Small intestine (tissue), 7 donors: Measurements from ENCODE around the gene ELMOD3. TPM values are rescaled to one million over a fixed set of nuclear protein-coding genes. Genes with fewer than 3 reads are reported as not detected.

ENCODE experiments used
- DNase-seq, 2 donors: peaks; one replicate each; pipeline versions ENCODE4 v3.0.0 to v3.0.0-alpha.2; 2013
- FAIRE-seq: peaks from 2 replicates; lab custom pipeline; 2012; peaks lifted over from hg19 to GRCh38; lab: Jason Lieb, UNC
- H3K27ac ChIP-seq, 3 donors: one replicate each; pipeline ENCODE4 v1.5.1; 2013; ENCODE audit warnings: low read length in 2 of 3, mild to moderate bottlenecking in 2 of 3, control low read depth in 1 of 3, inconsistent platforms in 1 of 3, low read depth in 1 of 3, moderate library complexity in 1 of 3
- H3K27me3 ChIP-seq, 3 donors: one replicate each; pipeline ENCODE4 v1.6.1; 2013; ENCODE audit warnings: low read length in 3 of 3, inconsistent platforms in 1 of 3; ENCODE audit not compliant: control insufficient read depth in 3 of 3, insufficient read depth in 3 of 3
- H3K36me3 ChIP-seq, 3 donors: one replicate each; pipeline ENCODE4 v1.6.1; 2013; ENCODE audit warnings: low read length in 3 of 3, inconsistent platforms in 1 of 3, low read depth in 1 of 3, mild to moderate bottlenecking in 1 of 3, moderate library complexity in 1 of 3; ENCODE audit not compliant: control insufficient read depth in 3 of 3, insufficient read depth in 2 of 3
- H3K4me1 ChIP-seq, 3 donors: one replicate each; pipeline ENCODE4 v1.6.1; 2013; ENCODE audit warnings: low read length in 2 of 3, inconsistent platforms in 1 of 3, low read depth in 1 of 3, mild to moderate bottlenecking in 1 of 3, moderate library complexity in 1 of 3; ENCODE audit not compliant: control insufficient read depth in 3 of 3, insufficient read depth in 2 of 3
- H3K4me3 ChIP-seq, 3 donors: one replicate each; pipeline ENCODE4 v1.5.1; 2013; ENCODE audit warnings: low read length in 3 of 3, control low read depth in 1 of 3, inconsistent platforms in 1 of 3, low read depth in 1 of 3, mild to moderate bottlenecking in 1 of 3, moderate library complexity in 1 of 3
- H3K9me3 ChIP-seq, 2 donors: one replicate each; pipeline ENCODE4 v1.6.1; 2013; ENCODE audit warnings: low read depth in 1 of 2, low read length in 1 of 2; ENCODE audit not compliant: control insufficient read depth in 2 of 2, insufficient read depth in 1 of 2
- WGBS, 3 donors: extraction: QIAGEN DNeasy Blood & Tissue Kit; methylation state at CpG; one replicate each; pipeline ENCODE4 v1.1.7; 2013; 5-methylcytosine and 5-hydroxymethylcytosine counted together
- polyA plus RNA-seq, 4 donors: library from polyadenylated mRNA; stranded (reverse) in 3 of 4; unstranded in 1 of 4; fragments of 200-250 nt in 3 of 4; fragments of 120-200 nt in 1 of 4; gene quantifications; one replicate each; pipeline versions ENCODE4 v1.2.1 to v1.2.3, GENCODE V29; 2013
- donor health status: healthy with polysubstance abuse.
- donor health status: control.
- donor health status: control.
- donor health status: Bipolar disorder and iron deficiency.
- donor health status: healthy.

Gene ELMOD3
- polyA plus RNA-seq, 4 donors = 16.1 to 36.9 (median 22.5) TPM

DNA sequence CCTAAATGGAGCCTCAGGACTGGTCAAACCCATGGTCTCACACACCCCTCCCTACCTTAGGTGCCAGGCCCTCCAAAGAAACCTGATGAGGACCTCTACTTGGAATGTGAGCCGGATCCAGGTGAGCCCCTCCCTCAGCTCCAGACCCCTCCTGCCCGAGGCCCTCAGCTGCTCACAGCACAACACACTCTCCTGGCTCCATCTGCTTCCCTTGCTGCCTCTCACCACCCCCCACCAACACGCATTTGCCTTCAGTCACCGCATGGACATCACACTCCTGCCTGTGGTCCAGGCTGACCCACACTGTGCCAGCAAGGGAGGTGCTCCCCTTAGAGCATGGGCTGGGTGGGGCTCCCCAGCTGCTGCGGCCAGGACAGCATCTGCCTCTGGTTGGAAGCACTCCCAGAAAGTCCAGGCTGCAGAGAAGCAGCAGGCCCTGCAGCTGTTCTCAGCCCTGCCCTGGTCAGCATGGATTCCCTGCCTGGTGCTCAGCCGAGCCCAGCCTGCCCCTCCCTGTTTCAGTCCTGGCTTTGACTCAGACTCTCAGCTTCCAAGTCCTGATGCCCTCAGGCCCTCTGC is 79.0 kb downstream of the ELMOD3 start:
- DNase-seq (peak; percentile 57 to 69), FAIRE-seq (no peak)
- H3K4me1 ChIP-seq = peaks cover 2 to 37% (median 10%) of the 10 kb centered on the region in 3 donors
- H3K27me3 ChIP-seq = no peaks in the 10 kb centered on the region
- H3K4me3 ChIP-seq = no peak overlapping the region
- H3K9me3 ChIP-seq = no peaks in the 10 kb centered on the region
- 33 to 47% (median 42%) methylated on average over 6 of the region's 6 CpGs for WGBS, 3 donors
- H3K27ac ChIP-seq = peak overlapping the region; percentile 18 to 82 (median 65)
- H3K36me3 ChIP-seq = no peaks in the 10 kb centered on the region

DNA sequence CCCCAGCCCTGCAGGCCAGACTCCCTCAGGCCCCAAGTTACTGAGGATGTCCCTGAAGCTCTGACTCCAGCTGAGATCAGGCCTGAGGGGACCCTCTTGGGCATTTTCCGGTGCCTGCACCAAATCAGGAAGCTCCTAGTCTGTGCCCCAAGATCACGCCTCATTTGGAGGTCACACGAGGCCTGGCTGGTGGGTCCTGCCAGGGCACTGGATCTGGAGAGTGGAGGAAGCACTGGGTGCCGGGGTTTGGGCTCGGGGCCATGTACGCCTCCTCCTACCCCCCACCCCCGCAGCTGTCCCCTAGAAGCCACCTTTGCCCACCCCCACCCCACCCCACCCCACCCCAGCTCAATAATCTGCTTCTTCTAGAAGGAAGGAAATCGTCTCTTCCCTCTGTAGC is 80.1 kb downstream of the ELMOD3 start:
- FAIRE-seq (no peak), DNase-seq (no peak)
- no peaks in the 10 kb centered on the region for H3K27me3 ChIP-seq
- H3K9me3 ChIP-seq = no peaks in the 10 kb centered on the region
- peak overlapping the region in 1 of 3 donors; percentile 26 for H3K27ac ChIP-seq
- no peaks in the 10 kb centered on the region for H3K36me3 ChIP-seq
- H3K4me1 ChIP-seq = peaks cover 2 to 46% (median 12%) of the 10 kb centered on the region in 3 donors
- no peak overlapping the region for H3K4me3 ChIP-seq
- 46 to 62% (median 49%) methylated on average over 7 to 8 of the region's 8 CpGs for WGBS, 3 donors

DNA sequence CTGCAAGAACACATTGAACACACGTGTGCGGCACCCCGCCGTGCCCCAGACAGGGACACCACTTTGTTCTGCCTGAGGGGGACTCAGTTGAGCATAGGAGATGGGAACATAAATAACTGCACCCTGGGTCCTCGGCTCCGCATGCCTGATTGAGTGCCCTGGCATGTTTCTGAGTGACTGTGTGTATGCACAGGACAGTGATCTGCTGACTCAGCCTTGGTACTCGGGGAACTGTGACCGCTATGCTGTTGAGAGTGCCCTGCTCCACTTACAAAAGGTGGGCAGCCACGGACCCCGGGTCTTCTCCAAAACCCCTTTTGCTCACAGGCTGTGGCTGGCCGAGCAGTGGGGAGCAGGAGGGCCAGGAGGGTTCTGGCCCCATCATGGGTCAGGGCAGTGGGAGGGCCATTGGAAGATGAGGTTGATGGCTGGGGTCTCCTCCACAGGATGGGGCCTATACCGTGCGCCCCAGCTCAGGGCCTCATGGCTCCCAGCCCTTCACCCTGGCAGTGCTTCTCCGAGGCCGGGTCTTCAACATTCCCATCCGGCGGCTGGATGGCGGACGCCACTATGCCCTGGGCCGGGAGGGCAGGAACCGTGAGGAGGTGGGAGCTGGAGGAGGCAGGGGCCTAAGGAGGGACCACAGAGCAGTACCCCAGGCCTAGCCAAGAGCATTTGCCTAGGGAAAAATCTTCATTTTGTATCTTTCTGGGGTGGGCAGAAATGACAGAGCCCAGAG is 80.8 kb downstream of the ELMOD3 start:
- 91 to 94% (median 91%) methylated on average over 21 of the region's 21 CpGs for WGBS, 3 donors

DNA sequence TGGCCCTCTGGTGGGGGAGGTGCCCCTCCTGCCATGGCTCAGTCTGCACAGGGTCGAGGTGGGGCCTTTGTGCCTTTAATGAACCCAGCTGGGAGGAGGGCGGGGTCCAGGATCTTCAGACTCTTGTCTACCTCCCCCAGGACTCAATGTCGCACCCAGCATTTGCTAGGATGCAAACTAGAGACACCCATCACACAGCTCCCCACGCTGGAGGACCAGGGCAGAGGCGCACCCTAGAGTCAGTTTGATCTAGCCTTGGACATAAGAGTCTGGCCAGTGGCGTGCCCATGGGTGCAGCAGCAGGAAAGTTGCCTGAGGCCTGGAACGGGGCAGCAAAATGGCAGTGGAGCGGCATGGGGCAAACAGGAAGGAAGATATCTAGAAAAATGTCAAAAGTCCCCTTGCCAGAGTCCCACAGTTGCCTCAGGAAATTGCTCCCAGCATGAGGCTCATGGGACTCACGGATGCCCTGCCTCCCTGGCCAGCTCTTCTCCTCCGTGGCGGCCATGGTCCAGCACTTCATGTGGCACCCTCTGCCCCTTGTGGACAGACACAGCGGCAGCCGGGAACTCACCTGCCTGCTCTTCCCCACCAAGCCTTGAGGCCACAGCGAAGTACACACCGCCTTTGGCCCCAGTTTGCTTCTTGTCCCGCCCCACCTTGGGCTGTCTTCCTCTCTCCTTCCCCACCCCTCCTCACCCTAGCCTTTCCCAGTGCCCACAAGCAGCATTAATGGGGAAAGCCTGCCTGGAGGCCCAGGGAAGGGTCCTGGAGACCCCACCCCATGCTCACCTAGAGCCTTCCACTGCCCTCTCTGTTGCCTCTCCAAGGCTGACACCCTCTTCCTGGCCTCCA is 81.6 kb downstream of the ELMOD3 start:
- no peaks in the 10 kb centered on the region for H3K36me3 ChIP-seq
- DNase-seq (peak in 1 of 2 donors; percentile 28), FAIRE-seq (no peak)
- peaks cover 2 to 46% (median 12%) of the 10 kb centered on the region in 3 donors for H3K4me1 ChIP-seq
- WGBS, 3 donors = 89 to 93% (median 91%) methylated on average over 16 of the region's 16 CpGs
- no peak overlapping the region for H3K4me3 ChIP-seq
- H3K27ac ChIP-seq = peak overlapping the region in 2 of 3 donors; percentile 9 to 97
- H3K9me3 ChIP-seq = no peaks in the 10 kb centered on the region
- no peaks in the 10 kb centered on the region for H3K27me3 ChIP-seq

More for the DNA sequence above, 80.8 kb downstream of the ELMOD3 start:
- H3K27ac ChIP-seq = peak overlapping the region in 1 of 3 donors; percentile 14
- H3K4me3 ChIP-seq = no peak overlapping the region
- peaks cover 2 to 46% (median 12%) of the 10 kb centered on the region in 3 donors for H3K4me1 ChIP-seq
- H3K36me3 ChIP-seq = no peaks in the 10 kb centered on the region
- no peak for FAIRE-seq
- no peaks in the 10 kb centered on the region for H3K9me3 ChIP-seq
- DNase-seq = no peak
- no peaks in the 10 kb centered on the region for H3K27me3 ChIP-seq

DNA sequence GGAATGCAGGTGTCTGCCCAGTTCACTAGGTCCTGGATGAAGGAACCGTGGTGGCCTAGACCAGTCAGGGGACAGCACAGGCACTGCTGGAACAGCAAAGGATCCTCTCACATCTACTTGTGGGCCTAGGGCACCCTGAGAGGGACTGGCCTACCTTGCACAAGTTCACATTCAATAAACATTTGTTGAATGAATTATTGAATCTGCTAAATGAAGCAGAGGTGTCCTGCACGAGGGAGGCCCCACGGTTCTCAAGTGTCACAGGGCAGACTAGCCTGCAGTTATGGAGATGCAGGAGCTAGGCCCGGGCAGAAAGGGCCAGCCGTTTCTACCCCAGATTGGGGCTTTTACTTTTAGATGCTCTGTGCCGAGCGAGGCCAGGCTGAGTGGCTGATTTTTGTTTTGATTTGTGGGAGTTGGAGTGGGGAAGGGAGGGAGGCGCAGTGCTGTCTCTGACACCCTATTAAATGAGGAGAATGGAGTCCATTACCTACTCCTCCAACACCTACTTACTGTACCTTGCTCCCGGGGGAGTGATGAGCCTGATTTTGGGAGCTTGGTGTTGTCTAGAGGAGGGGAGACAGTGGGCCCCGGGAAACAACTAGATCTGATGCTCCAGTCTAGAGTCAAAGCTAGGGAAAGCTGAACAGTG is 82.4 kb downstream of the ELMOD3 start:
- Histone ChIP-seq H3K36me3 (no peaks in the 10 kb centered on the region), H3K27me3 (no peaks in the 10 kb centered on the region), H3K4me1 (peaks cover 2 to 46% (median 12%) of the 10 kb centered on the region in 3 donors), H3K9me3 (no peaks in the 10 kb centered on the region), H3K4me3 (no peak overlapping the region), H3K27ac (peak overlapping the region; percentile 34 to 97 (median 58))
- FAIRE-seq (no peak), DNase-seq (peak in 1 of 2 donors; percentile 34)
- 63 to 74% (median 71%) methylated on average over 10 of the region's 10 CpGs for WGBS, 3 donors

DNA sequence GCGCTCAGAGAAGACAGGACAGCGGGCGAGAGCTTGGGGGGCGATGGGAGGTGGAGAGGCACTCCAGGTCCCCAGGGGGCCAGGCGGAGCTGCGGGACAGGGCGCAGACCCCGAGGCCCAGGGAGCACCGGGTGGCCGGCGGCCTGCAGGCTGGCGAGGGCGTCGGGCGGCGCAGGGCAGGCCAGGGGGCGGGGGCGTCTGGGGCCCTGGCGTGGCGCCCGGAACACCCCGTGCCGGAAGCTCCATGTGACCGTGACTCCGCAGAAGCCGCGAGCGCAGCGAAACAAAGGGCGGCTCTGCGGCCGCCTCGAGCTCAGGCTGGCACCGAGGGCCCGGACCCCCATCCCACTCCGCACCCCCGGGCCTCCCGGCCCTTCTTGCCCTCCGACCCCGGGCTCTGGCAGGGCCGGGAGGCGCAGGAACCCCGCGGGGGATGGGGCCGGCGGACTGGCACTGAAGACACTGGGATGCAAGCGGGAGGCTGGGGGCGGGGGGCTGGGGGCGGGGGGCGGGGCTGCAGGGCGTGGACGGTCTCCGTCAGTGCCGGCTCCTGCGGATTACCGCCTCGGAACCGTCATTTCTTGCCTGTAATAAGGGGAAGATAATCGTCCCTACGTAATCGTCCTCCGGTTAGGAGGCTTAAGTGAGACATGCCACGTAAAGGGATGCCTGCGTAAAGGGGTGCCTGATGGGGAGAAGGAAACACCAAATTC is 83.1 kb downstream of the ELMOD3 start:
- no peak for FAIRE-seq
- H3K4me3 ChIP-seq = peak overlapping the region; percentile 10 to 46 (median 43)

DNA sequence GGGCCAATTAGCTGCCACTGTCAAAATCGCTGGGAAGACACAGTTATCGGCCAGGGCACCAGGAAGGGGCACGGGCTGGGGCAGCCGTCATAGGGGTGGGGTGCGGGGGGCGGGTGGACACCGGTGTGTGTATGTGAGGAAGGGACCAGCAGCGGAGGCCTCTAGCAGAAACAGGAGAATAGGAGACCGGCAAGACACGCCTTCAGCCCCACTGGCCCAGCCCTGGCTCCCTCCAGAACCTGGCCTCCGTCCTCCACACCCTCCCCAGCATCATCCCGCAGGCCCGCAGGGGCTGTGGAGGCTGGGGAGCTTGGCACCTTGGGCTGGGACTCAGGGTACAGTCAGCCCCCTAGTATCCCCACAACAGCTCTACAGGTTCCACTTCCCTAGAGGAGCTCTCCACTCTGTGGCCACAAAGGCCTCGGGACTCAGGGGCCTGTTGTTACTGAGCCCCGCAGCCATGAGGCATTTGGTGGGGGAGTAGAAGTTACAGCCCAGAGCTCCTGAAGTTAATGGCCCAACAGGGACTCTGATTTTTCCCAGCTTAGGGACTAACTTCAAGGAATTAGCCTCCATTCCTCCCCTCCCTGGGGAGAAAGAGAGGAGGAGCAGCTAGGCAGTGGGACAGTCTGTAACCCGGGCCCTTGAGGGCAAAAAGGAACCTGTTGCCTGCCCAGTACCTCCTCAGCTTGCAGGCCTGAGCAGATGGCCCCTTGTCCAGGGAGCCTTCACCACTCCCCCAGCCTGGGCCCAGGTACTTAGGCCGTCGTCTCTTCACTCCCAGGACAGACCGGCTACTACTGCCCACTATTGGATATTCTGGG is 83.8 kb downstream of the ELMOD3 start:
- FAIRE-seq (no peak), DNase-seq (peak in 1 of 2 donors; percentile 33)
- Histone ChIP-seq H3K4me1 (peaks cover 2 to 46% (median 12%) of the 10 kb centered on the region in 3 donors), H3K4me3 (peak overlapping the region in 2 of 3 donors; percentile 43 to 46), H3K36me3 (no peaks in the 10 kb centered on the region), H3K27me3 (no peaks in the 10 kb centered on the region), H3K27ac (peak overlapping the region; percentile 46 to 97 (median 69)), H3K9me3 (no peaks in the 10 kb centered on the region)
- 38 to 49% (median 39%) methylated on average over 18 to 19 of the region's 19 CpGs for WGBS, 3 donors

More for the DNA sequence above, 83.1 kb downstream of the ELMOD3 start:
- peaks cover 2 to 46% (median 12%) of the 10 kb centered on the region in 3 donors for H3K4me1 ChIP-seq
- H3K9me3 ChIP-seq = no peaks in the 10 kb centered on the region
- 5 to 12% (median 7%) methylated on average over 34 to 64 of the region's 64 CpGs for WGBS, 3 donors
- peak overlapping the region; percentile 58 to 97 (median 69) for H3K27ac ChIP-seq
- H3K27me3 ChIP-seq = no peaks in the 10 kb centered on the region
- H3K36me3 ChIP-seq = no peaks in the 10 kb centered on the region
- DNase-seq = peak; percentile 77 to 93
